Measurements from ENCODE around the gene COMMD1.

DNA sequence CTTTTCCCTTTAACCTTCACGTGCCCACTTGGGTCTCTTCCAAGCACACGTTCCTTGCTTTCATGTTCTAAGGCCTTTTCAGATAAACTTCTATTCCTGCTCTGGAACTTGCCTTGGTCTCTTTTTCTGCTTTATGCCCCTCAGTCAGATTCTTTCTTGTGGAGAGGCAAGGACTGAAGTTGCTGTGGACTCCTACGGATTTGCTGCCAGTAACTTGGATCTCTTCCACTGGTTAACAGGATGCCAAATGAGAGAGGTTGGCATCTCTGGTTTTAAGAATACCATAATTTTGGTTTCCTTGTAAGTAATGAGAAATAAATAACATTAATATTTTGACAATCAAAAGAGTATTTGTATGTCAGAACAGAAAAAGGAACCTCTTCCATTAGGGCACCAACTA, 33.0 kb downstream of the COMMD1 start:
- TF ChIP-seq, protein P1, sequence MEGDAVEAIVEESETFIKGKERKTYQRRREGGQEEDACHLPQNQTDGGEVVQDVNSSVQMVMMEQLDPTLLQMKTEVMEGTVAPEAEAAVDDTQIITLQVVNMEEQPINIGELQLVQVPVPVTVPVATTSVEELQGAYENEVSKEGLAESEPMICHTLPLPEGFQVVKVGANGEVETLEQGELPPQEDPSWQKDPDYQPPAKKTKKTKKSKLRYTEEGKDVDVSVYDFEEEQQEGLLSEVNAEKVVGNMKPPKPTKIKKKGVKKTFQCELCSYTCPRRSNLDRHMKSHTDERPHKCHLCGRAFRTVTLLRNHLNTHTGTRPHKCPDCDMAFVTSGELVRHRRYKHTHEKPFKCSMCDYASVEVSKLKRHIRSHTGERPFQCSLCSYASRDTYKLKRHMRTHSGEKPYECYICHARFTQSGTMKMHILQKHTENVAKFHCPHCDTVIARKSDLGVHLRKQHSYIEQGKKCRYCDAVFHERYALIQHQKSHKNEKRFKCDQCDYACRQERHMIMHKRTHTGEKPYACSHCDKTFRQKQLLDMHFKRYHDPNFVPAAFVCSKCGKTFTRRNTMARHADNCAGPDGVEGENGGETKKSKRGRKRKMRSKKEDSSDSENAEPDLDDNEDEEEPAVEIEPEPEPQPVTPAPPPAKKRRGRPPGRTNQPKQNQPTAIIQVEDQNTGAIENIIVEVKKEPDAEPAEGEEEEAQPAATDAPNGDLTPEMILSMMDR (IDR thresholded peaks at IDR 0.05; ENCODE audit: insufficient read depth, low read length, poor library complexity, severe bottlenecking), result no peak
- no peak for TF ChIP-seq EZH2phosphoT487 (conservative IDR thresholded peaks at IDR 0.05; ENCODE audit: low read length)

All from SU-DHL-6 (cell line).